CD4-positive, alpha-beta memory T cell (primary cell): ENCODE data around the gene DHRS12. TPM values are rescaled to one million over a fixed set of nuclear protein-coding genes. Genes with fewer than 3 reads are reported as not detected.

Experiments
- CTCF ChIA-PET: fragments of 350-600 bp; sonication (Branson Sonifier 250); formaldehyde crosslinking; loops from one replicate; lab custom pipeline; 2021; ENCODE audit warnings: inconsistent platforms; ENCODE audit not compliant: partially characterized antibody; lab: Charles Lee
- POLR2A ChIA-PET: fragments of 350-600 bp; sonication (Branson Sonifier 250); formaldehyde crosslinking; loops from one replicate; lab custom pipeline; 2021; ENCODE audit not compliant: partially characterized antibody; lab: Charles Lee
- DNase-seq, 5 donors: peaks; one replicate each; pipeline versions ENCODE4 v3.0.0 to v3.0.0-alpha.2; 2020 to 2022; ENCODE audit warnings: mixed read lengths in 1 of 5
- H3K27ac ChIP-seq: one replicate; pipeline ENCODE4 v1.7.0; 2013; ENCODE audit warnings: low read depth, low read length
- H3K27me3 ChIP-seq: 2 replicates; pipeline ENCODE4 v1.7.0; 2013; ENCODE audit warnings: mild to moderate bottlenecking, low read length, moderate library complexity; ENCODE audit not compliant: insufficient read depth
- H3K36me3 ChIP-seq: 2 replicates; pipeline ENCODE4 v1.7.0; 2013; ENCODE audit warnings: mild to moderate bottlenecking, low read length, moderate library complexity; ENCODE audit not compliant: insufficient read depth
- H3K4me1 ChIP-seq: 2 replicates; pipeline ENCODE4 v1.7.0; 2013; ENCODE audit warnings: mild to moderate bottlenecking, low read length, moderate library complexity; ENCODE audit not compliant: insufficient read depth
- H3K4me3 ChIP-seq, 2 donors: one replicate each; pipeline ENCODE4 v1.7.0; 2013; ENCODE audit warnings: low read length in 2 of 2, mild to moderate bottlenecking in 1 of 2
- H3K9me3 ChIP-seq, 2 donors: one replicate each; pipeline ENCODE4 v1.7.0; 2013; ENCODE audit warnings: low read length in 2 of 2, control low read depth in 1 of 2; ENCODE audit not compliant: control insufficient read depth in 1 of 2
- H3K27ac Mint-ChIP-seq, 7 donors: one replicate each; pipeline ENCODE4 v1.8.0; 2020 to 2021; ENCODE audit warnings: mixed read lengths in 7 of 7, mild to moderate bottlenecking in 6 of 7, inconsistent platforms in 3 of 7, moderate library complexity in 3 of 7
- H3K27me3 Mint-ChIP-seq, 2 donors: one replicate each; pipeline ENCODE4 v1.8.0; 2020 to 2021; ENCODE audit warnings: mixed read lengths in 2 of 2
- H3K36me3 Mint-ChIP-seq, 2 donors: one replicate each; pipeline ENCODE4 v1.8.0; 2020 to 2021; ENCODE audit warnings: mixed read lengths in 2 of 2, inconsistent platforms in 1 of 2, mild to moderate bottlenecking in 1 of 2
- H3K4me1 Mint-ChIP-seq, 4 donors: one replicate each; pipeline ENCODE4 v1.8.0; 2020 to 2021; ENCODE audit warnings: mixed read lengths in 4 of 4, mild to moderate bottlenecking in 1 of 4
- H3K4me3 Mint-ChIP-seq, 8 donors: one replicate each; pipeline ENCODE4 v1.8.0; 2020 to 2021; ENCODE audit warnings: mixed read lengths in 8 of 8, mild to moderate bottlenecking in 7 of 8, moderate library complexity in 6 of 8, inconsistent platforms in 3 of 8
- H3K9me3 Mint-ChIP-seq, 8 donors: one replicate each; pipeline ENCODE4 v1.8.0; 2020 to 2021; ENCODE audit warnings: mixed read lengths in 8 of 8, mild to moderate bottlenecking in 5 of 8, inconsistent platforms in 3 of 8, moderate library complexity in 1 of 8
- intact Hi-C: fragments of 100-400 bp; cut with micrococcal nuclease; formaldehyde crosslinking; loops from one replicate; pipeline ENCODE4 v1.15.1; 2023
- polyA plus RNA-seq, 2 donors: library from polyadenylated mRNA; unstranded; fragments of 300-500 nt; fragmentation: Illumina TruSeq; gene quantifications; one replicate each; pipeline ENCODE4 v1.2.3, GENCODE V29; 2021
- total RNA-seq, 2 experiments: library from RNA; stranded (reverse); gene quantifications; one replicate each; pipeline ENCODE4 v1.2.3, GENCODE V29; 2021

Gene DHRS12
- total and polyA plus RNA-seq, 4 experiments from 2014 or later: 23.6 to 38.9 (median 30.7) TPM

GRCh38 chr13:51733374-51734298 lies 70.3 kb downstream of the DHRS12 start:
- Histone ChIP-seq H3K27me3 (no peaks in the 10 kb centered on the region), H3K4me1 (peaks cover 15% of the 10 kb centered on the region), H3K9me3 (no peaks in the 10 kb centered on the region), H3K27ac (no peak overlapping the region), H3K36me3 (no peaks in the 10 kb centered on the region), H3K4me3 (no peak overlapping the region)
- Mint-ChIP-seq H3K27ac (peak overlapping the region in 3 of 7 donors; percentile 17 to 88 (median 63)), H3K27me3 (no peaks in the 10 kb centered on the region), H3K9me3 (no peaks in the 10 kb centered on the region), H3K4me1 (peaks cover 5 to 13% (median 10%) of the 10 kb centered on the region in 4 donors), H3K4me3 (no peak overlapping the region), H3K36me3 (peaks cover 23 to 30% of the 10 kb centered on the region in 2 donors)
- intact Hi-C loops: no loop called here
- ChIA-PET POLR2A (no interaction called here), CTCF (no interaction called here)
- DNase-seq: no peak

GRCh38 chr13:51731759-51732158 lies 72.2 kb downstream of the DHRS12 start:
- no peaks in the 10 kb centered on the region for H3K36me3 ChIP-seq
- DNase-seq: no peak
- CTCF ChIA-PET: interaction anchor here (1.6 kb wide), 1 partner anchor 298 kb away, joined by 4 read pairs; no protein-coding TSS in a partner anchor
- Mint-ChIP-seq H3K4me3 (peak overlapping the region in 2 of 8 donors; percentile 10 to 19), H3K4me1 (peaks cover 0 to 8% (median 6%) of the 10 kb centered on the region in 4 donors), H3K27me3 (no peaks in the 10 kb centered on the region), H3K9me3 (no peaks in the 10 kb centered on the region), H3K36me3 (peaks cover 20 to 41% of the 10 kb centered on the region in 2 donors), H3K27ac (peak overlapping the region in 2 of 7 donors; percentile 20 to 56)
- H3K4me1 ChIP-seq: peaks cover 15% of the 10 kb centered on the region
- no peak overlapping the region for H3K27ac ChIP-seq
- H3K9me3 ChIP-seq: no peaks in the 10 kb centered on the region
- POLR2A ChIA-PET: interaction anchor here (0.7 to 1.8 kb wide), 2 partner anchors 10 to 277 kb away, joined by 3 to 5 read pairs; no protein-coding TSS in a partner anchor
- no peak overlapping the region for H3K4me3 ChIP-seq
- intact Hi-C loops: no loop called here
- H3K27me3 ChIP-seq: no peaks in the 10 kb centered on the region

- Mint-ChIP-seq H3K4me1 (peaks cover 0 to 6% (median 5%) of the 10 kb centered on the region in 4 donors), H3K4me3 (no peak overlapping the region), H3K9me3 (no peaks in the 10 kb centered on the region), H3K27me3 (no peaks in the 10 kb centered on the region), H3K27ac (no peak overlapping the region), H3K36me3 (peaks cover 28 to 47% of the 10 kb centered on the region in 2 donors)
- intact Hi-C loops: no loop called here
- H3K4me1 ChIP-seq: peaks cover 15% of the 10 kb centered on the region
- H3K27me3 ChIP-seq: no peaks in the 10 kb centered on the region
- DNase-seq: no peak
- H3K4me3 ChIP-seq: no peak overlapping the region
- H3K9me3 ChIP-seq: no peaks in the 10 kb centered on the region
- ChIA-PET POLR2A (interaction anchor here (1.8 kb wide), 1 partner anchor 10 kb away, joined by 5 read pairs; no protein-coding TSS in a partner anchor), CTCF (interaction anchor here (1.6 kb wide), 1 partner anchor 297 kb away, joined by 4 read pairs; no protein-coding TSS in a partner anchor)
- H3K27ac ChIP-seq: no peak overlapping the region
- no peaks in the 10 kb centered on the region for H3K36me3 ChIP-seq
Observed at GRCh38 chr13:51730927-51731326, 73.0 kb downstream of the DHRS12 start.

GRCh38 chr13:51729866-51730553 lies 74.0 kb downstream of the DHRS12 start:
- no peak overlapping the region for H3K27ac ChIP-seq
- no peaks in the 10 kb centered on the region for H3K36me3 ChIP-seq
- no peaks in the 10 kb centered on the region for H3K9me3 Mint-ChIP-seq
- no peaks in the 10 kb centered on the region for H3K27me3 Mint-ChIP-seq
- intact Hi-C loops: no loop called here
- peaks cover 0 to 6% (median 4%) of the 10 kb centered on the region in 4 donors for H3K4me1 Mint-ChIP-seq
- H3K9me3 ChIP-seq: no peaks in the 10 kb centered on the region
- H3K4me3 Mint-ChIP-seq: no peak overlapping the region
- no peak overlapping the region for H3K27ac Mint-ChIP-seq
- H3K4me1 ChIP-seq: peaks cover 15% of the 10 kb centered on the region
- no peak for DNase-seq
- peaks cover 22 to 40% of the 10 kb centered on the region in 2 donors for H3K36me3 Mint-ChIP-seq
- no peak overlapping the region for H3K4me3 ChIP-seq
- ChIA-PET CTCF (interaction anchor here (0.9 to 1.6 kb wide), 2 partner anchors 44 to 296 kb away, joined by 3 to 4 read pairs; no protein-coding TSS in a partner anchor), POLR2A (interaction anchor here (1.8 kb wide), 1 partner anchor 11 kb away, joined by 5 read pairs; no protein-coding TSS in a partner anchor)
- no peaks in the 10 kb centered on the region for H3K27me3 ChIP-seq

- H3K36me3 ChIP-seq: no peaks in the 10 kb centered on the region
- no peak overlapping the region for H3K27ac ChIP-seq
- peaks cover 15% of the 10 kb centered on the region for H3K4me1 ChIP-seq
- POLR2A ChIA-PET: no interaction called here
- no peaks in the 10 kb centered on the region for H3K27me3 Mint-ChIP-seq
- H3K27ac Mint-ChIP-seq: no peak overlapping the region
- H3K27me3 ChIP-seq: no peaks in the 10 kb centered on the region
- intact Hi-C loops: no loop called here
- CTCF ChIA-PET: interaction anchor here (0.9 kb wide), 1 partner anchor 43 kb away, joined by 3 read pairs; no protein-coding TSS in a partner anchor
- peaks cover 21 to 35% of the 10 kb centered on the region in 2 donors for H3K36me3 Mint-ChIP-seq
- H3K4me3 Mint-ChIP-seq: no peak overlapping the region
- no peaks in the 10 kb centered on the region for H3K9me3 Mint-ChIP-seq
- no peak for DNase-seq
- peaks cover 0 to 6% (median 4%) of the 10 kb centered on the region in 4 donors for H3K4me1 Mint-ChIP-seq
- no peaks in the 10 kb centered on the region for H3K9me3 ChIP-seq
- no peak overlapping the region for H3K4me3 ChIP-seq
Observed at GRCh38 chr13:51728972-51729371, 75.0 kb downstream of the DHRS12 start.

GRCh38 chr13:51728275-51728673 lies 75.7 kb downstream of the DHRS12 start:
- Histone ChIP-seq H3K9me3 (no peaks in the 10 kb centered on the region), H3K4me1 (peaks cover 15% of the 10 kb centered on the region), H3K4me3 (no peak overlapping the region), H3K27me3 (no peaks in the 10 kb centered on the region), H3K36me3 (no peaks in the 10 kb centered on the region), H3K27ac (no peak overlapping the region)
- Mint-ChIP-seq H3K4me1 (peaks cover 0 to 6% (median 3%) of the 10 kb centered on the region in 4 donors), H3K4me3 (no peak overlapping the region), H3K9me3 (no peaks in the 10 kb centered on the region), H3K36me3 (peaks cover 20 to 29% of the 10 kb centered on the region in 2 donors), H3K27ac (no peak overlapping the region), H3K27me3 (no peaks in the 10 kb centered on the region)
- DNase-seq: no peak
- CTCF ChIA-PET: no interaction called here
- POLR2A ChIA-PET: no interaction called here
- intact Hi-C loops: no loop called here
